HG02973 (cell line): ENCODE results near the gene HCST.
"Not testable (repeated sequence)": the region's sequence is repeated elsewhere in the genome, so short reads cannot be mapped to it uniquely, and the experiment has no call there.

ENCODE experiments used
- ATAC-seq: cut with Tn5 transposase; IDR thresholded peaks from one replicate; pipeline ENCODE4 v1.9.1; 2021; ENCODE audit warnings: moderate library complexity; ENCODE audit not compliant: unreplicated experiment

The HCST gene

DNA sequence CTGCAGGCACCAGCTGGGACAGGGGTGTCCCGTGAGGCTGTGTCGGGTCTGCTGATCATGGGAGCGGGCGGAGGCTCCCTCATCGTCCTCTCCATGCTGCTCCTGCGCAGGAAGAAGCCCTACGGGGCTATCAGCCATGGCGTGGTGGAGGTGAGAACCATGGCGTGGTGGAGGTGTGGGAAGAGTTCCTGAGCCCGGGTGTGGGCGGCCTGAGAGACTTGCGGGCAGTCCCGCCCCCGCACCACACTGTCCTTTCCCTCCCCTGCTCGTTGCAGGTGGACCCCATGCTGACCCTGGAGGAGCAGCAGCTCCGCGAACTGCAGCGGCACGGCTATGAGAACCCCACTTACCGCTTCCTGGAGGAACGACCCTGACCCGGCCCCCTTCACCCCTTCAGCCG lies 23.3 kb upstream of the HCST start:
- no peak for ATAC-seq

DNA sequence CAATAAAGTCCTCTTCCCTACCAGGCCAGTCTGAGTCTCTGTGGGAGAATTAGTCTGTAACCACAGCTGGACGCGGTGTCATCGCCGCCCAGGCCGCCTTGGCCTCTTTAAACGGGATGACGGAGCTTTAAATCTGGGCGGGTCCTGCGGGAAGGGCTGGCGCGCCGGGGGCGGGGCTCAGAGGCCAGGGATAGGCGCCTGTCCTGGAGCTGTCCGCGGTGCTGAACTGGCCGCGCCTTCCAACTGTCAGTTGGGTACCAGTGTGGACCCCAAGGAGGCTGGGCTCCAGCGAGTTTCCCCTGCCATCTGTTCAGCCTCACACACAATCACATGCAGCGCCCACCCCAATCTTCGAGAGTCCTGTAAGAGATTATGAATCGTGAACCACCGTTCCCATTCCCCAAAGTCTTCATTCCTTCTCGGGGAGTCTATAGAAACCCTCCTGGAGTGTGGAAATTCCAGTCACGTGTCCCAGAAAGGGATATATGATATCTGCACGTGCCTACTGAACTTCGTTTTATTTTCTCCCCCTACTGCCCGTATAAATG lies 22.5 kb upstream of the HCST start:
- ATAC-seq, result no peak

DNA sequence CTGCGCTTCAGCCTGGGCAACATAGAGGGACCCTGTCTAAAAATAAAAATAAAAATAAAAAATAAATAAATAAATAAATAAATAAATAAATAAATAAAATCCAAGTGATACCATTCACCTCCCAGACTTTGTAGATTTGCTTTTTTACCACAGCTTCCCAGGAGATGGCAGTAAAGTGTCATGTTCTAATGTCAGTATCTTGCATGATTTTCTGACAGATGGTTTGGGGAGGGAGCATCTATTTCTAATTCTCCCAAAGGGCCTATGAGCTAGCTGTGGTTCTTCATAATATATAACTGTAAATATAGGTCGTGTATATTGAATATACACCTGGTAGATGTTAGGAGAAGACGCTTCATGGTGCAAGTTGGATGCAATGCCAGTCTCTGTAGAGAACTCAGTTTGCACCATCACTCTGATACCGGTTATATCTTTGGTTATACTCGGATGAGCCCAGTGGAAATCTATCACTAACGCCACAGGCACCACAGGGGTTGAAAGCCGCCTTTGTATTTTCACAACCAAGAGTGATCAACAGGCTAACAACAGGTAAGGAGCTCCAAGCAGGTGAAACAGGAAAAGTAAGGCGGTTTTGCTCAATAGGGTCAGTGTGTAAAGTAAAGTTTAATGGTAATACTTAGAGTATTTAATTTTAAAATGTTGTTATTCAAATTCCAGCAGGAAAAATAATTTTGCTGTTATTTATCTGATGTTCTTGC lies 20.1 kb upstream of the HCST start:
- ATAC-seq, result no peak

DNA sequence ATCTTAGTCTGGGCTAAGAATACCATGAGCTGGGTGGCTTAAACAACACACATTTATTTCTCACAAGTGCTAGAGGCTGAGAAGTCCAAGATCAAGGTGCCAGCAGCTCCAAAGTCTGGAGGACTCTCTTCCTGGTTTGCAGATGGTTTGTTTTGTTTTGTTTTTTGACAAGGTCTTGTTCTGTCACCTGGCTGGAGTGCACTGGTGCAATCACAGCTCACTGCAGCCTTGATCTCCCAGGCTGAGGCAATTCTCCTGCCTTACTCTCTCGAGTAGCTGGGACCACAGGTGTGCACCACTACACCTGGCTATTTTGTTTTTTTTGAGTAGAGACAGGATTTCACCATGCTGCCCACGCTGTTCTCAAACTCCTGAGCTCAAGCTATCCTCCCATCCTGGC lies 18.4 kb upstream of the HCST start:
- ATAC-seq, result no peak

DNA sequence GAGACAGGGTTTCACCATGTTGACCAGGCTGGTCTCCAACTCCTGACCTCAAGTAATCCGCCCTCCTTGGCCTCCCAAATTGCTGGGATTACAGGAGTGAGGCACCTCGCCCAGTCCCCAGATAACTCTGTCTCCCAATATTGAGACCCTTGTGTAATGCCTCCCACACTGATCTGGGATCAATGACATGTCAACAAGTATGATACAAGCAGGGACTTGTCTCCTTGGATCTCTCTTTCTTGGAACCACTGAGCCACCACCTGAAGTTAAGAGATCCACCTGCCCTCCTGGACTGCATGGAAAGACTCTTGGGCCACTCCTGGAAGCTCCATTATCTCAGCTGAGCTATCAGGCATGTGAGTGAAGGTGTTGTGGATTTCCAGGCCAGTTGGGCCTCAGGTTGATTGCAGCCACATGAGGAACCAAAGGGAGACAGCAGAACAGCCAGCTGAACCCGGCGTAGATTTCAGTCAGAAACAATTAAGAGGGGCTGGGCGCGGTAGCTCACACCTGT lies 17.0 kb upstream of the HCST start:
- no peak for ATAC-seq

DNA sequence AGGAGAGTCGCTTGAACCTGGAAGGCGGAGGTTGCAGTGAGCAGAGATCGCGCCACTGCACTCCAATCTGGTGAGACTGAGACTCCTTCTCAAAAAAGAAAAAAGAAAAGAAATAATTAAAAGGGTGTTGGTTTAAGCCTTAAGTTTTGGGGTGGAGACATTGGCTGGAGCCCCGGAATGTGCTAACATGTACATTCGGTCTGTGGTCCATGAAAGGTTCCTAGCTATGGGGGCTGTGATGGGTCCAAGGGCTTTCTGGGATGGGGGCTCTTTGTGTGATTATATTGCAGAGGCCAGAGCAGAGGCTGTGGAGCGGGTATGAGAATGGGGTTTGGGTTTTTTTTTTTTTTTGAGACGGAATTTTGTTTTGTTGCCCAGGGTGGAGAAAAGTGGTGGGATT lies 16.4 kb upstream of the HCST start:
- ATAC-seq, result no peak

DNA sequence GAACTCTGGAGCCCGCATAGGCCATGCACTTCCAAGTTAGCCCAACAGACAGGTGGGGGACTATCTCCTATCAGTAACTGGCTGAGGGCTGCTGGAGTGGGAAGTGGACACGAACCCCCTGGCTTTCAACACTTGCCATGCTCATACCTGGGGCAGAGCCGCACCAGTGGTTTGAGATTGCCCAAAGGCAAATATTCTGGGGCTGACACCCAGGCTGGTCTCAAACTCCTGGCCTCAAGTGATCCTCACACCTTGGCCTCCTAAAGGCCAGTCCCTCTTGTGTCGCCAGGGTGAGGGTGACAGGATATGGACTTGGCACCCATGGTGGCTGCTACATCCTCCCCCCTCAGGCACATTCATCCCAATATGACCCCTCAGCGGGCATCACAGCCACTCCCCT lies 15.1 kb upstream of the HCST start:
- ATAC-seq, result no peak

DNA sequence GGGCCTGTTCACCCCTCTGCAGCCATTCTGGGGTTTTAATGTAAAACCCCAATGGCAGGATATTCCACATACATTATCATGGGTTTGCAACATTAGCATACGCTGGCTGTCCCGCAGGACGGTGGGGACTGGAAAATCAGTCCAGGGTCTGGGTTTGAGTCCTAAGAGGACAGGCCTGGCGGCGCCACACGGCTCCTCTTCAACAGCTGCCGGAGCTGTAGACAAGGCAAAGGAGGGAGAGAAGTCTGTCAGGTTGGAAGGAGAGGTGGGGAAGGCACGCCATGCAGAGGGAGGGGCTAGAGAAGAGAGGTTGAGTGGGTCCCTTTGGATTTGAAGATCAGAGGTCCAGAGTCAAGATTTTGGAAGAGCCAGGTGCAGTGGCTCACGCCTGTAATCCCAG lies 13.9 kb upstream of the HCST start:
- ATAC-seq, result no peak

DNA sequence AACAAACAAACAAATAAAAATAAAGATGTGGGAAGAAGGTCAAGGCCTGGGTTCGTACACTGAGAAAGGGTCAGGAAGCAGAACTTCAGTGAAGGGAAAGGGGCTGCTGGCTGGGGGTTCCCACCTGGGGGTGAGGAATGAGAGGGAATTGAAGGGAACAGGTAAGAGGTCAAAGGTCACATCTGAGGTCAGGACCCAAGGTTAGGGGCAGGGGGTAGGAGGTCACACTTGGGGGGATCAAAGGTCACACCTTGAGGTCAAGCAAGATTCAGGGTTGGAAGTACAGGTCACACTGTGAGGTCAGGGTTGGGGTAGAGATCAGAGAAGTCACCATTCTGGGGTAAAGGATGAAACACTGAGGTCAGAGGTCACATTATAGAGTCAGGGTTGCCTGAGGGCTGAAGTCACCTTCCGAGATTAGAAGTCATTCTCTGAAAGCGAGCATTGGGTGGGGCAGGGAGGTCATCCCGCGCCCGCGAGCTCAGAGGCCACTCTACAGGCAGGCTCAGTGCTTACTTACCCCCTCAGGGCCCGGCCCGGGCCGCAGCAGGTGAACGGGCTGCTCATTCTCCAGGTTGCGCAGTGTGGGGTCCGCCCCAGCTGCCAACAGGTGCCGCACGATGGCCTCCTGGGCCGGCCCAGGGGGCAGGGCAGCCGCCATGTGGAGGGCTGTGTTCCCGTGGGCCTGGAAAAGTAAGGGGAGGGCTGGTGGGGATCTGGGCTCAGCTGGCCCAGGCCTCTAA lies 12.8 kb upstream of the HCST start:
- ATAC-seq, result no peak

DNA sequence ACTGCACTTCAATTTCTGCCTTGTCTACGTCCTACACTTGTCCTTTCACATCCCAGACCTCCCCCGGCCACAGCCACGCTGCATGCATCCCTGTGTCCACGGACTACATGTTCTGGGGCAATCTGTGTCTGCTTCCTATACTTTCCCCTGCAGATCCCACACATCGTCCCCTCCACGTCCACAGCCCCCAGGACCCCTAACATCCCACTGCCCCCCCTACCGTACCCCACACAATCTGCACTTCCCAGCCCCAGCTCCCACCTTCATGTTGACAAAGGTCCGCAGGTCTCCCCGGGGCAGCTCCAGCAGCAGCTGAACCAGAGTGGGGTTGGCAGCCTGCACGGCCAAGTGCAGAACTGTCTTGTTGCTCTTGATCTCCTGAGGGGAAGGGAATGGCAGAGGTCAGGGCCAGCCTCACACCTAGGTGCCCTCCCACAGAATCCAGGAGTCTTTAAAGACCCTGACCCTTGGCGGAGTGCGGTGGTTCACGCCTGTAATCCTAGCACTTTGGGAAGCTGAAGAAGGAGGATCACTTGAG lies 12.1 kb upstream of the HCST start:
- ATAC-seq, result no peak

DNA sequence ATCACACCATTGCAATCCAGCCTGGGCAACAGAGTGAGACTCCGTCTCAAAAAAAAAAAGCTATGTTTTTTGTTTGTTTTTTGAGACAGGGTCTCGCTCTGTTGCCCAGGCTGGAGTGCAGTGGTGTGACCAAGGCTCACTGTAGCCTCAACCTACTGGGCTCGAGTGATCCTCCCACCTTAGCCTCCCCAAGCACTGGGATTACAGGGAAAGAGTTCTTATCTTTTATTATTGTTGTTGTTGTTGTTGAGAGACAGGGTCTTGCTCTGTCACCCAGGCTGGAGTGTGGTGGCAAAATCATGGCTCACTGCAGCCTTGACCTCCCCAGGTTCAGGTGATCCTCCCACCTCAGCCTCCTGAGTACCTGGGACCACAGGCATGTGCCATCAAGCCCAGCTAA lies 10.5 kb upstream of the HCST start:
- ATAC-seq, result not testable (repeated sequence)

DNA sequence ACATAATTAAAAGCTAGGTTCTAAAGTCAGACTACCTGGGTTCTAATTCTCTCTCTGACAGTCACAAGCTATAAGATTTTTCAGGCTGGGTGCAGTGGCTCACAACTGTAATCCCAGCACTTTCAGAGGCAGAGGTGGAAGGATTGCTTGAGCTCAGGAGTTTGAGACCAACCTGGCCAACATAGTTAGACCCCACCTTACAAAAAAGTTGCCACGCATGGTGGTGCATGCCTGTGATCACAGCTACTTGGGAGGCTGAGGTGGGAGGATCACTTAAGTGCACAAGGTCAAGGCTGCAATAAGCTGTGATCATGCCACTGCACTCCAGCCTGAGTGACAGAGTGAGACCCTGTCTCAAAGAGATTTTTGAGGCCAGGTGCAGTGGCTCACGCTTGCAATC lies 8.0 kb upstream of the HCST start:
- ATAC-seq, result no peak

DNA sequence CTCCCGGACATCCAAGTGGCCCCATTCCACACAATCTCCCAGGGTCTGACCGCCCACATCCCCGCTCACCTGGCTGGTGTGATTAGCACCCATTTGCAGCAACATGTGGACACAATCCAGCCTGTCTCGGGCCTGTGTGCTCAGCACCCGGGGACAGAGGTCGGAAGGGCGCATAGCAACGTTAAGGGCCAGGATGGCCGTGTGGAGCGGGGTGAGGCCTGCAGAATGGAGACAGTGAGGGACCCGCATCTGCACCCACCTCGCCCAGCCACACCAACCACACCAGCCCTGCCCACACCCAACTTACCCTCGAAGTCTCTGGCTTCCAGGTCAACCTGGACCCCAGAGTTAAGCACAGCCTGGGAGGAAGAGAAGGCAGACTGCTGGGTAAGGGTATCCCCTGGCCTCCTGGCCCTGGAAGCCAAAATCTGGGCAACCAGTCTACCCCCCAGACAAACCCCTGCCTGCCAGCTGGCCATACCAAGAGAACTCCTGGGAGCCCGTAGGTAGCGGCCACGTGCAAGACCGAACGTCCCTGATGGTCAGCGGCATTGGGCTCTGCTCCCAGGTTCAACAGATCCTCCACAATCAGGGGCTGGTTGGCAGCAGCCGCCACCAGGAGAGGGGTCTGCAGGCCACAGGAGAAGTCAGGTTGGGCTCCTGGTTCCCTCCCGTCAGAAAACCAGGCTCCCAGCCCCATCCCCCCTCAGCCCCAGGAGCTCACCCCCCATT lies 6.3 kb upstream of the HCST start:
- ATAC-seq, result no peak

DNA sequence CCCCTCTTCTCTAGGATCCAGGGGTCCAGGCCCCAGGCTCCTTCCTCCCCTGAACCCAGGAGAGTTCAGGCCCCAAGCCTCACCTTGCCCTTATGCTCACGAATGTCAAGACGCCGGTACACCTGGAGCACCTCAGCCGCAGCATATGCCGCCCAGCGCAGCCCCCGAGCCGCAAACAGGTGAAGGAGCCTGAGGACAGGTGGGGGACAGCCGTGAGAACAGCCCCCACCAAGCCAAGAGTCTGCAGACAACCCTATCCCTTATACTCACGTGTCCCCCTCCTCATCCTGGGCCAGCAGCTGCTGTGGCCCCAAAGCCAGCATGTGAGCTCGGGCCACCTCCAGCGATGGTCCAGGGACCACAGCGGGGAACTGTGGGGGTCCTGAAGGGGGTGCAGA lies 5.7 kb upstream of the HCST start:
- ATAC-seq, result no peak

DNA sequence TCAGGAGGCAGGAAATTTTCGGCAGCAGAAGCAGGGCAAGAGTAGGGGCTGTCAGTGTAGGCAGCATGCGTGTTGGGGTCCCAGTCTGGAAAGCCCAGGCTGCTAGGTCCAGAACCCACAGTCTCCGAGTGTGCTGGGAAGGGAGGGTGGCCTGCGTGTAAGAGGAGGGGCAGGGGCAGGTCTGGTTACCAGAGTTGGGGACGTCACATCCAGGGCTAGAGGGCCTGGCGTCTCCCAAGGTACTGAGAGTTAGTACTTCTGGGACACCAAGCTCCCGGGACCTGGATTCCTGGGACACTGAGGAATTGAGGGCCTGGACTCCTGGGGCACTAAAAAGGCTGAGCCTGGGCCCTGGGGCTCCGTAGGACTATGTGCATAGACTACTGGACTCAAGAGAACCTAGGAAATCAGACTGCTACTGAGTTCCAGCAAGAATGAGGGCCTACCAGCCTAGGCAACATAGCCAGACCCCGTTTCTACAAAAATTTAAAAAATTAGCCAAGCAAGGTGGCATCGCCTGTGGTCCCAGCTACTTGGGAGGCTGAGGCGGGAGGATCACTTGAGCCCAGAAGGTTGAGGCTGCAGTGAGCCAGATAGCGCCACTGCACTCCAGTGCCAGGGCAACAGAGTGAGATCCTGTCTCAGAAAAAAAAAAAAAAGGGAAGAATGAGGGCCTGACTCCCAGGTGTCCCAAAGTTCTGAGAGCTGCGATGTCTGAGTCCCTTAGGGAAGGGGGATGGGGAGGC lies 4.5 kb upstream of the HCST start:
- no peak for ATAC-seq

DNA sequence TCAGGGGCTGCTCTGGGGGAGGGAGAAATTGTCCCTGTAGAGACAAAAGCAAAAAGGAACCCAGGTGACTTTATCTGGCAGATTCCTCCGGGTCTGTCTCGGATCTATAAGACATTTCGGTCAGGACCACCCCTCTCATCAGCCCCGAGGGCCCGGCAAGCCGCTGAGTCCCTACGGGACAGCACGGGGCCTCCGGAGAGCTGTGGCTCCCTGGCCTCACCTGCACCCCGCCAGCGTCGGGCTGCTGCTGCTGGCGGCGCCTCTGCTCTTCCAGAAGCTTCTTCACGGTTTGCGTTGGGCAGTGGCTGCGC lies 3.9 kb upstream of the HCST start:
- no peak for ATAC-seq

DNA sequence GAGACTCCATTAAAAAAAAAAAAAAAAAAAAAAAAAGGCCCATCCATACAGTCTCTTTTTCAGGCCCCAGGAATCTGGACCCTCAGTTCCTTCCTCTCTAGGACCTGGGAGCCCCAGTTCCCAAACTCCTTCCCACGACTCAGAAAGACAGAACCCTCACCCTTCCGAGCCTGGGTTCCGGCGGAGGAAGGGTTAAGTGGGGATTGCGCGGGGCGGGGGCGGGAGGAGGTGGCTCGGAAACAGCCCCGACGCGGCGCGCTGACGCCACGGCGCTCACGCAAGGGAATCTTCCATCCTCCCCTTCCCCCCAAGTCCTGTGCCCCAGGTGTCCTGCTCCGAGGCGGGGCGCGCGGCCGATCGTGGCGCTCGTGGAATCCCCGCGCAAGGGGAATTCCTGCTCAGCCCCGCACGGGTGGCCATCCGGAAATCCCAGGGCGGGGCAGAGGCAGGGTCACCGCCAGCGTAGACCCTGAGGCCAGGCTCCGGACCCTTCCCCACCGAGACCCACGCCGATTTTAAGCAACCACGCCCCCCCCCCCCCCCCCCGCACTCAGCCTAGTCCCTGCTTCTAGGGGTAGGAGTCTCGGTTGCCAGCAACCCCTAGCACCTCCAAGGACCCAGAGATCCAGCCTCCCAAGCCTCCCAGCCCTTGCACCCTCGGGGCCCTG lies 2.6 kb upstream of the HCST start:
- peak; percentile 31 for ATAC-seq

DNA sequence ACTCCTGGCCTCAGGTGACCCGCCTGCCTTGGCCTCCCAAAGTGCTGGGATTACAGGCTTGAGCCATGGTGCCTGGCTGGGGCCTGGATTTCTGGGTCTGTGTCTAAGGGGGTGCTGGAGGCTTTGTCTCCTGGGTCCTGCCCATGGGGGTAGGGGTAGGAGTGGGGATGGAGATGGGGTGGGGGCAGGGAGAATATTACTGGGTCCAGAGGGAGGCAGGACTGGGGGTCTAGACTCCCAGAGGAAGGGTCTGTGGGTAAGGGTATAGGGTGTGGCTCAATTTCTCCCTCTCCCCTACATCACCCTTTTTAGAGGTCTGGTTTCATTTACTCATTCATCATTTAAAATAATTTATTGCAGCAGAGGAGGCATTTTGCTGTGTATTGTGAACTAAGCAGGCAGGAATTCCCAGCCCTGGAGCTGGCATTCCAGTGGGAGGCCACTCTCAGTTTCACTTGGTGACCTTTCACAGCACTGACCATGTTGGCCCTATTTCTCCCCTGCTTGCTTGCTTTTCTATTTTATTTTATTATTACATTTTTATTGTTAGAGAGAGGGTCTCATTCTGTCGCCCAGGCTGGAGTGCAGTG lies 1.2 kb upstream of the HCST start:
- no peak for ATAC-seq

DNA sequence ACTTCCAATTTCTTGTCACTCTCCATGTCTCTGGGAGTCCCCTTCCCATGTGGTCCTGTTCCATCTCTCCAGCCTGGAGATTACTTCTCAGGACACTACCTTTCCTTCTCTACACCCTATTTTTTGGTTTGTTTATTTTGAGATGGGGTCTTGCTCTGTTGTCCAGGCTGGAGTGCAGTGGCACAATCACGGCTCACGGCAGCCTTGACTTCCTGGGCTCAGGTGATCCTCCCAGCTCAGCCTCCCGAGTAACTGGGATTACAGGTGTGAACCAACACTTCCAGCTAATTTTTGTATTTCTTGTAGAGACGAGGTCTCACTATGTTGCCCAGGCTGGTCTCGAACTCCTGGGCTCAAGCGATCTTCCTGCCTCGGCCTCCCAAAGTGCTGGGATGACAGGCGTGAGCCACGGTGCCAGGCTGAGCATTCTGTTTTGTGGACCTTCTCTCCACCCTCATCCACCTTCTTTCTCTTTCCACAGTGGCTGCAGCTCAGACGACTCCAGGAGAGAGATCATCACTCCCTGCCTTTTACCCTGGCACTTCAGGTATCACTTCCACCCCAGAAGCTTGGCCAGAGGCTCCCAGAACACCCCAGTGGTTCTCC lies 644 bp downstream of the HCST start:
- no peak for ATAC-seq
